ENCODE results near the gene CCRL2.
"Not testable (repeated sequence)": the region's sequence is repeated elsewhere in the genome, so short reads cannot be mapped to it uniquely, and the experiment has no call there.

CCRL2 gene

DNA sequence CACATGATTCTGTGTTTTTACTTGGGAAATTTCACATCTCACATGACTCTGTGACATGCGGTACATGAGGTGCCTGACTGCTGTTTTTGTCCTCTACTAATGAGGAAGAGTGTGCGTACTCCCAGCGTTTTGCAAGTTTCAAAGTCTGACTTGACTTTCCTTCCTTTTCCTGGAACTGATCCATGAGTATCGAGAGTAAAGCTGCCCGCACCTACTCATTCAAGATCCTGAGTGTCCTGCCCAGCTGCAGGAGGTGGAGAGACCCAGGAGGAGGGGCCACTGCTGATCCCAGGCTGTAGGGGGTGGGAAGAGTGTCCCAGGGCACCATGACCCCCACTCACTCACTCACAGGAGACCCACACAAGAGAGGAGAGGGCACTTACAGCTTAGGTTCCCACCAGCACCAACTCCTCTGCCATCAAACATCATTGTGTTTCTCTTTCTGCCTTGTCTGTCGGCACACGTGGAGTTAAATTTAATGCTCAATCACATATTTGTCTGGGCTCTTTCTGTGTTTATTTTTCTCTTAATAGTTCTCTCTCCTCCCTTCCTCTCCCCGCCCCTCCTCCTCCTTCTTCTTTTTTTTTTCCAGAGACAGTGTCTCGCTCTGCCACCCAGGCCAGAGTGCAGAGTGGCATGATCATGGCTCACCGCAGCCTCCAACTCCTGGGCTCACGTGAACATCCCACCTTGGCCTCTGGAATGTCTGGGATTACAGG, 1.6 kb upstream of the CCRL2 start:
- no peak for DNase-seq

DNA sequence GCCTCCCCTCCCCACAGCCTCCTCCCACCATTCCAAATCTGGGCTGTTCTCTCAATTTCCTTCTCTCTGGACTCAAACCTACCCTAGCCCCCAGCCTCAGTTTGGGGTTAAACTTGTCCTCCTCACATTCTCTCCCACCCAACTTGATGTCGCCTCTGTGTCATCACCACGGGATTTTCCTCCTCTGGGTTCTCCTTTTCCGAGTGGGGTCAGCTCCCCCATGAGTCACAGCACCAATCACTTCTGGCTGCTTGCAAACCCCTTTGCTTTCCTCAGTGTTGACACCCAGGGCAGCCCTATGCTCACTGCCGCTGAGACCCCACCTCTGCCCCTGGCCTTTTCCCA, 644 bp upstream of the CCRL2 start:
- DNase-seq, result no peak

DNA sequence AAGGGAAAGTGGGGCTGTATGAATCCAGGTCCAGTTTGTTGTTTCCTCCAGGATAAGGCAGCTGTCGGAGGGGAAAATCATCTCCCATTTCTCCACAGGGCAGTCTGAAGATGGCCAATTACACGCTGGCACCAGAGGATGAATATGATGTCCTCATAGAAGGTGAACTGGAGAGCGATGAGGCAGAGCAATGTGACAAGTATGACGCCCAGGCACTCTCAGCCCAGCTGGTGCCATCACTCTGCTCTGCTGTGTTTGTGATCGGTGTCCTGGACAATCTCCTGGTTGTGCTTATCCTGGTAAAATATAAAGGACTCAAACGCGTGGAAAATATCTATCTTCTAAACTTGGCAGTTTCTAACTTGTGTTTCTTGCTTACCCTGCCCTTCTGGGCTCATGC, 911 bp downstream of the CCRL2 start:
- no peak for DNase-seq

DNA sequence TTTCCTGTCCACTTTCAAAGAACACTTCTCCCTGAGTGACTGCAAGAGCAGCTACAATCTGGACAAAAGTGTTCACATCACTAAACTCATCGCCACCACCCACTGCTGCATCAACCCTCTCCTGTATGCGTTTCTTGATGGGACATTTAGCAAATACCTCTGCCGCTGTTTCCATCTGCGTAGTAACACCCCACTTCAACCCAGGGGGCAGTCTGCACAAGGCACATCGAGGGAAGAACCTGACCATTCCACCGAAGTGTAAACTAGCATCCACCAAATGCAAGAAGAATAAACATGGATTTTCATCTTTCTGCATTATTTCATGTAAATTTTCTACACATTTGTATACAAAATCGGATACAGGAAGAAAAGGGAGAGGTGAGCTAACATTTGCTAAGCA, 1.8 kb downstream of the CCRL2 start:
- DNase-seq, result no peak

DNA sequence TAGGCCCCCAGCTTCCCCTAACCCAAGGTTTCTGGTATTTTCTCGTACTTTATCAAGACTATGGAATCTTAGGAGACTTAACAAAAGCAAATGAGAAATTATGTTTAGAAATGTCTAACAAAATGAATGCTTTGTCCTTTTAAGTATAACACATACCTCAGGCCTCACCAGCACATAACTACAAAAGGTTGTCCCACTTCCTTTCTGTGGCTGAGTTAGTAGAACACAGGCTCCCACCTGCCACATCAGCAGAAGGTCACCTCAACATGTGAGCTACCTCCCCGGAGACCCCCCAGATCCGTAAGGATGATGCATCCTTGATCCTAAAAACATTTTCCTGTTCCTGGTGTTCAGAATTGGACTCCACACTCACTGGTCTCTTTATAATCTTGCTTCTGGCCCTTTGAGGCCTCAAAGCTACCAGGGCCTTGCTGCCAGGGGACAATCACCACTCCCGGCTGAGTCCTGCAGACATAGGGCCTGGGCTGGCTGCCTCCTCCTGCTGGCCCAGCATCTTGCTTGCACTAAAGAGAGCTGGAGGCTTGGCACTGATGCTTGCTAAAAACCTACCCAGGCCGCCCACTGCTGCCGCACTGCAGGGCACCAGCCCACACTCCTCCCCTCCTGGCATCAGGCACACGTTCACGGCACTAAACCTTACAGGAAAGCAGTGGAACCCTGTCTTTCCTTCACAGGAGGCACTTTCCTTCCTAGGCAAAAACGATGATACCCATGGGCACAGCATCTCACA, 2.9 kb downstream of the CCRL2 start:
- no peak for DNase-seq

DNA sequence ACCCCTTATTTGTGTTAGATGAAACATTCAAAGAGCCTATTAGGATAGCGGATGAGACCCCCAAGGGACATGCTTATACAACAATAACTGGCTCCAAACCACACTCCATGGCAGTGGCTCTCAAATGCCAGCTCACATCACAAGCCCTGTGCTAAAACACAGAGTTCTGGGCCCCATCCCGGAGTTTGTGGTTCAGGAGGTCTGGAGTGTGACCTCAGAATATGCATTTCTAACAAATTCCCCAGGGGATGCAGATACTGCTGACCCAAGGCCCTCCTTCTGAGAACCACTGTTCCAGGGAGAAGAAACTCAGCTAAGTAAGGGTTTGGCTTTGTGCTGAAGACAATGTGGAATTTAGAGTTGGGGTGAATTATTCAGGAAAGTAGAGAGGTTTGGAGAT, 3.6 kb downstream of the CCRL2 start:
- no peak for DNase-seq

DNA sequence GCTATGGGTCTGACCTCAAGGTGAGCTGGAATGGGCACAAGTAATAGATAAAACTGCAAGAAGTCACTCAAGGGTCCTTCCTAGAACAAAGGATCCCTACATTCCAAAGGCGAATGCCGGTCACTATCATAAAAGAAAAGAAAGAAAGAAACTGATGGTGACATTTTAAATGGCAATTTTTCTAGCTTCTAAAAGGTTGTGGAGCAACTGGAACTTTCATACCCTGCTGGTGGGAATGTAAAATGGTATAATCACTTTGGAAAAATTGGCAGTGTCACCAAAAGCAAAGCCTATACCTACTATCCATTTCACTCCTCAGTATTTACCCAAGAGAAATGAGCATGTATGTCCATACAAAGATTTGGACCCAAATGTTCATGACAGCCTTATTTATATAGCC, 4.2 kb downstream of the CCRL2 start:
- no peak for DNase-seq

DNA sequence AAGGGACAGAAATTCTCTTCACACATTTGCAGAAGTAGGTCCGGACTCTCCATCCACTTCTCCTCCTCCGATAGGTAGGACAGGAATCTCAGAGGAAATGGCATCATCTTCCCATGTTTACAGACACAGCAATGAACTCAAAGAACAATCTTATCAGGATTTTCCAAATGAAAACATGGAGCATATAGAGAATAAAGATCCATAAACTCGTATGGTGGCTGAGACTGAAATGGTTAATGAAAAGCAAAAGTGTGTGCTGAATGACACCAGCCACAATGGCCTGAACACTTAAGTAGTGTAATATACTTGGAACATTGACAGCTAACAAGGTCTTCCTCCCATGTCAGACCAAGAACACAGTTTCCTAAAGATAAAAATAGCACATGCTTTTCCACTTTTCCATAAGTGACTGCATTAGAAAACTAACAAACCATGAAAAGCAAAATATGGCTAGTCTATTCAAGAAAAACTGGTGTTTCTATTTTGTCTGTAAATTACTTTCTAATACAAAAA, 5.8 kb downstream of the CCRL2 start:
- no peak for DNase-seq

DNA sequence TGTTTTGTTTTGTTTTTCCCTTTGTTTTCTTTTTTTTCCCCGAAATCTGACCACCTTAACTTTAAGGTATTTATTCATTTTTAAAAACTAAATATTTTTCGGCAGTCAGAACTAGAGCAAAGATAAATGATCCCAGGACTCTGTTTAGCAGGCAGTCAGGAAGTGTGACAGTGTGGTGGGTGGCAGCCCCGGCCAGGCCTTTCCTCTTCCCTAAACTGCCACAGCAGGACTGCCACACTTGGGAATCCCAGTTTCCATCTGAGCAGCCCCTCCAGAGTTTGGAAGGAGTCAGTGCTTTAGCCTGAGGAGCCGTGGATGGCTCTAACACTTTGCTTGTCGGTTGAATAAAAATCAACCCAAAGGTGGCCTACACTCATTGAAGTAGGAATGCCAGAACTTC, 6.9 kb downstream of the CCRL2 start:
- no peak for DNase-seq

DNA sequence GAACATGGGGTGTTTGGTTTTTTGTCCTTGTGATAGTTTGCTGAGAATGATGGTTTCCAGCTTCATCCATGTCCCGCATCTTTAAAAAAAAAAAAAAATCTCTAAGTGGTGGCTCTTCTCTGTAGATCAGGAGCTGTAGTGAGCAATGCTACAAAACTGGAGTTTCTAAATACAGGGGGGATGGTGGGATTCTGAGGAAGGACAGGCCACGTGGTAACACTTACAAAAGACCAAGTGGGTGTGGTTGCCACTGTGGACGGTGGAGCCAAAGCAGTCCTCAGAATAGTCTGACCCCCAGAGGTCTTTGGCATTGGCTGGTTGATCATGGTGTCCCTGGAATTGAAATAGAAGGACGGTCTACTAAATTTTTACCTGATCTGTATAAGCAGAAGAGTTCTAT, 7.7 kb downstream of the CCRL2 start:
- no peak for DNase-seq

DNA sequence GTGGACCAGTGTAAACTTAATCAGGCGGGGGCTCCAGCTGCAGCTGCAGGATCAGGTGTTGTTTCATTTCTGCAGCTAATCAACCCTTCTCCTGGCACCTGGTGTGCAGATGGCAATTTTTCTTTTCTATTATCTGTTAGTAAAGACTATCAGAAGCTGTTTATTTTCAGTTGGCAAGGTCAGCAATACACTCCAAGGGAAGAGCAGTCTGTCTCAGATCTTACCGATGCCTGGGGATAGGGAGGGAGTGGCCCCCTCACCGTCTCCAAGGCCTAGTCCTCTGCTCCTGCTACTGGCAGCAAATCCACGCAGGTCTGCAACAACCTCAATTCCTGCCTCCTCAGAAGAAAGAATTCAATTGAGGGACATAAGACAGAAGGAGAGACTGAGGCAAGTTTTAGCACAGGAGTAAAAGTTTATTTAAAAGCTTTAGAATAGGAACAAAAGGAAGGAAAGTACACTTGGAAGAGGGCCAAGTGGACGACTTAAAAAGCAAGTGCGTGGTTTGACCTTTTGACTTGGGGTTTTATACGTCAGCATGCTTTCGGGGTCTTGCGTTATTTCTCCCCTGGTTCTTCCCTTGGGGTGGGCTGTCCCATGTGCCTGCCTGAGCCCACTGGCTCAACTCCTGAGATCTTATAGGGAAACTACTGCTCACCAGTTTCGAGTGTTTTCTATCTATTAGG, 9.2 kb downstream of the CCRL2 start:
- no peak for DNase-seq

DNA sequence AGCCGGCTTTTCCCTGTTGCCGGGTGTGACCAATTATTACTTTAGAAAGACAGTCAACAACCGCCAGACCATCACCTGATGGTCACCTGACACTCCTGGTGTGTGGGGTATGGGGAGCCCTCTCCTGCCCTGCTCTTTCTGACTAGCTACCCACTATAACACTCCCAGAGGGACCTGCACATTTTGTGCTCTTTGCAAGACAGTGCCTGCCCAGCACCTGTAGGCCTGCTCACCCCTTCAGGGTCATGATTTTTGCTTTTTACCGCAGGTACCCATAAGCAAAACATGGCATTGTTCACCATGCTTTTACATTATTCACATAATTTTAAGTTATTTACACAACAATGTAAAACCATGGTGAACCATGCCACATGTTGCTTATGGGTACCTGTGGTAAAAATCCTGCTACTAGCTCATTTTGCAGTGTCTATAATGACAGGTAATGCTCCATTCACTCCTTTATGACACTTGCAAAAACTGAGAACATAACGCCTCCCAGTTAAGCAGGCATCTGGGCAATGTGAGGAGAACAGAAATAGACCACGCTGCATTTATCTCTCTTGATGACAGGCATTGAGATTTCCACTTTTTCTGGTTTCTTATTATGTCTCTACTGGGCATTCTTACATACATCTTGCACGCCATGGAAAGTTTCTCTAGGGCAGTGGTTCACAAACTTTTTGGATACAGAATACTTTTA, 9.9 kb downstream of the CCRL2 start:
- DNase-seq, result no peak

DNA sequence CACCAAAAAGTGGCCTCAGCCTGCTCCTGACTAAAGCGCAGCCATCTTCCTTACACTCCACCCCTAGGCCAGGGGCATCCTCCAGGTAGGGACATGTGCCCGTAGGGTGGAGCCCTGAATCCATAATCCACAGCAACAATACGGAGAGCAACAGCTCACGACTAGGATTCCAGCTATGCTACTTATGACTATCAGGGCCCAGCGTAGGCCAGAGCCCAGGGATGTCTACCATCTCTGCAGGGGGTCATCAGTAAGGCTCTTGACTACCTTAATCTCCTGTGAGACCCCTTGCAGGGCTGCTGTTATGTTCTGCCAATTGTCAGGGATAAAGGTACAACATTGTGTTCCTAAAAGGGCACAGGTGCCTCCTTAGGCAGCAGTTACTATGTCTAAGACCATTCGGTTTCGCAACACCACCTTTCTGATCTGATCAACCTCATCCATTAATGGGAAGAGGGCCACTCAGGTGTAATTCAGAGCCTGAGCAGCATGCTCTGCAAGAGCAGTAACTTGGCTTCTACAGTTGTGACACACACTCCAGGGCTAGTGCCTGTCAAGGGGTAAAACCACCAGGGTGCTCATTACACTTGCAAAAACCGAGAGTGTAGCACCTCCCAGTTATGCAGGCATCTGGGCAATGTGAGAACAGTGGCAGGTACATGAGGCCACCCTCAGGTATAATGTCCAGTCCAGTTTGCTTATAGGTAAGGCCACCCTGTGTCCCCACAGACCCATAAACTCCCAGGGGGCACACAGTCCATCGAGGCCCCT, 11.0 kb downstream of the CCRL2 start:
- DNase-seq, result no peak

DNA sequence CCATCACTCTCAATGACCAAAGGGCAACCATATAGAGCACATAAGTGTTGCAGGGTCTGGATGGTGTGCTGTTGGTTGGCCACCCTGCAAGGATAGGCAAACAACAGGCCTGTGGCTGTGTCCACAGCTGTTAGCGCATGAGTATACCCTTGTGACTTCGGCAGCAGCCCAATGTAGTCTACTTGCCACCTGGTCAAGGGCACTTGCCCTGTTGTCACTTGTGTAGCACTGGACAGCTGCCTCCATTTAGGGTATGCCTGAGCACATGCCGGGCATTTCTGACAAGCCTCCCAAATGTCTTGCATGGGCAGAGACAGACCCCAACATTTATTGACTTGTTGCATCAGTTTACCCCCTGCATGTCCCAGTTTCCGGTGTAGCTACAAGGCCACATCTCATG, 12.8 kb downstream of the CCRL2 start:
- no peak for DNase-seq

DNA sequence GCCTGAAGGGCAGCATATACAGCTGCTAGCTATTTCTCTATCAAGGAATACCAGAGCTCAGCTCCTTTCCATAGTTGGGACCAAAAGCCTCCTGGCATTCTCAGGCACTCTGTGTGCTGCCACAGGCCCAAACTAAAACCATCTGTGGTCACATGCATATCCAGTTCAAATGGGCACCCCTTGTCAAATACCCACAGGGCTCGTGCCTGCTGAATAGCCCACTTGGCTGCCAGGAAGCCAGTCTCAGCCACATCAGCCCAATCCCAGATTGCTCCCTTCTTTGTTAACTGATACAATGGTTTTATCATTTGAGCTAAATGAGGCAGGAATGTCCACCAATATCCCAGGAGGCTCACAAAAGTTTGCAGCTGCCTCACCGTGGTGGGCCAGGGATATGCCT, 13.9 kb downstream of the CCRL2 start:
- DNase-seq, result no peak

DNA sequence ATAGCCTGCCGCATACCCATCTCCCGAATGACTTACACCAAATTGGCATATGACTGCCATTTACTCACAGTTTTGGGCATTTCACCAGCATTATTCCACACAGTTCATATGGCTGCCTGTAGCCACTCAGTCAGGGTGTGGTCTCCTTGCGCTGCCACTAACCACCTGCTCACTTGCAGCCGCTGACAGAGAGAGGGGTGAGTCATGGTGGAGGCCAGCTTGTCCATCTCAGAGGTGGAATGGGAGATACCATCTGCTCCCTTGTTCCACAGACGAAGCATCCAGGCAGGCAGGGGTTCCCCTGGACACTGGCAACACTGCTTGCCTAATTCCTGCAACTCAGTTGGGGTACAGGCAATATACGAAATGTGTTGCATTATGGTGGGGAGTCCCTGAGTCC, 15.6 kb downstream of the CCRL2 start:
- no peak for DNase-seq

DNA sequence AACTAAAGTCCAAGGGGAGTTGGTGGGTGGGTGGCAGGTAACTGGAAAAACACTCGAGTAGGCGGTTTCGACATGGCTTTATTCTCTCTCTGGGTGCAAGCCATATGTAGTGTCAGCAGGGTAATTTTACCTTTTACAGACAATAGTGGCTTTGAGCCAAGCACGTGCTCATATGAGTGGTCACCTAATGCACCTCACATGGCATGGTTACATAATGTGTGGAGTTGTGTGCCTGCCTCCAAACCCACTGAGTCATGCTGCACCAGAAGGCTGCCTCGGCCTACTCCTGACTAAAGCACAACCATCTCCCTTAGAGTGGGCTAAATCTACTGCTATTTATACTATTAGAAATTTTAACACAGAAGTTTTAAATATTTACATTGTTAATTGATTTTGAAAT, 16.5 kb downstream of the CCRL2 start:
- no peak for DNase-seq

DNA sequence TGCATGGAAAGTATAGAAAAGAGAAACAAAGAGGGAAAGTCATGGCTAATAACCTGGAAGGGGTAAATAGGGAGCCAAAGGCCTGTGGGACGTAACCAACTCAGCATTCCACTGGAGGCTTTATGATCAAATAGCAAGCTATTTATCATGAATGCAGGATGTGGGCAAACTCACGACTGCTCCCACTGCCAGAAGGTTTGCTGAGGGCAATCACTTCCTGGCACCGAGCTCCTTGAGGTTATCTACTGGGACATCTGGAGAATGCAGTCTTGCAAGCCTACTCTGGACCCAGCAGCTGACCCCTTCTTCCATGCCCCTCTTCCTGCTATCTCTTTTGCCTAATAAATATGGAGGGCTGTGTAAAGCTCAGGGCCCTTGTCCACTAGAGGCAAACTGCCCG, 19.4 kb downstream of the CCRL2 start:
- DNase-seq, result not testable (repeated sequence)

DNA sequence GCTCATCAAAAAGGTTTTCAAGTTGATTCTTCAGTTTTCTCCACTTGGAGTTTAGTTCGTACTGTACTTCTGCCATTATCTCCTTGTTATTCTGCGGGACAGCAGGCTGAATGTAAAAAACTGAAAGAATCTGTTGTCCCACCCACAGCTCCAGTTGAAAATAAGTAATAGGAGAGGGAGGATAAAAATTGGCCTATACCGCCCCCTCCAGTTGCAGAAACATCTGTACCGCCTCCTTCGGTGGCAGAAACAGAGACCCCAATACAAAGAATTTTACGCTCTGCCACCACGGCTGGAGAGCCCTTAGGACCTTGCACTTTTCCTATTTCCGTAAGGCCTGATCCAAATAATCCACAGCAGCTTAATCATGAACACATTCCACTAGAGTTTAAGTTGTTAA, 20.3 kb downstream of the CCRL2 start:
- DNase-seq, result not testable (repeated sequence)

DNA sequence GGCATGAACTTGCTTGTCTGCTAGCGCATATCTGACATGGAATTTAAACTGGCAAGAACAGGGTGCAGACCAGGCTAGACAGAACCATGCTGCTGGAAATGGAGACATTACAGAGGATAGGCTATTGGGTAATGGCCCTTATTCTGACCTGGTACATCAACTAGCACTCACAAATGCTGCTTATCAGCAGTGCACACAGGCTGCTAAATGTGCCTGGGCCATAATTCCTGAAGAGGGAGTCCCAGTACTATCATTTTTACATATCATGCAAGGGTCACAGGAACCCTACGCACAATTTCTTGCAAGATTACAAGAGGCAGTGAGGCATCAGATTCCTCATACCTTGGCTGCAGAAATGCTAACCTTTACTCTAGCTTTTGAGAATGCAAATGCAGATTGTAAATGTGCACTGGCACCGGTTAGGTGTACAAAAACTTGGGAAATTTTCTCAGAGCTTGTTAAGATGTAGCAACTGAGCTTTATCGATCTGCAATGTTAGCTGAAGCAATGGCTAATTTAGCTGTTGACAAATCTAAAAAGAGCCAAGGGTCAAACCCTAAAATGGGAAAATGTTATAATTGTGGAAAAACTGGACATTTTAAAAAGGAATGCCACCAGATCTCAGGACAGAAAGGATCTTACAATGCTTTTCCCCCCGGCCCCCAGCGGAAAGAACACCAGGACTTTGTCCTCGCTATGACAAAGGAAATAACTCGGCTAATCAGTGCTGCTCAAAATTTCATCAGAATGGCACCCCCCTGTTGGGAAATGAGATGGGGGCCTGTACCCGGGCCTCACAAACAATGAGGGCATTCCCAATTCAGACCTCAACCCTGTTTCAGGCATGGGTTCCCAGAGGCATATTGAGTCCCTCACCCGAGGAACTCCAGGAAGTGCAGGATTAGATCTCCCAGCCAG, 21.1 kb downstream of the CCRL2 start:
- DNase-seq, result no peak

DNA sequence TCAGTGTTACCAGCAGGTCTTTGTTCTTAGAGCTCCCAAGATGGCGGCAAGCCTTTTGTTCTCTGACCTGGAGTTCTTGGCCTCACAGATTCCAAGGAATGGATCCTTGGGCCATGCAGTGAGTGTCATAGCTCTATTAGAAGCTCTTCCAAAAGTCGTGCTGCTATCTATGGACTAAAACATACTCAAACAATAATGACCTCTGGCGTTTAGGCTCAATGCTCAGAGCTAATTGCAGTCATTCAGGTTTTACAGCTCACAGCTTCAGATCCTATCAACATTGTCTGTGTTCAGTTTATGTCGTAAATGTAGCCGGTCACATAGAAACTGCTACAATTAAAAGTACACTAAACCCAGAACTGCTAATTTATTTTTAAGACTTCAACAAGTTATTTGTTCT, 22.2 kb downstream of the CCRL2 start:
- no peak for DNase-seq

DNA sequence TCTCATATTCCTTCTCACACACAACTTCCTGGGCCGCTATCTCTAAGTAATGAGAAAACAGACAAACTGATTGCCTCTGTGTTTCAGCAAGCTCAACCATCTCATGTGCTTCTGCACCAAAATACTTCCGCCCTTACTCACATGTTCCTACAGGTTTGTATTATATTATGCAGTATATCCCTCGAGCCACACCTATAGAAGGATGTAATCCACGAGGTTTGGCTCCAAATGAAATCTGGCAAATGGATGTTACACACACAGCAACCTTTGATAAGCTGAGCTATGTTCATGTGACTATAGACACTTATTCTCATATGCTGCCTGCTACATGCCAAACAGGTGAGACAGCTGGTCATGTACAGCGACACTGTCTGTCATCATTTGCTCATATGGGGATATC, 22.6 kb downstream of the CCRL2 start:
- no peak for DNase-seq

Measured in NCI-H187 treated with DMSO at 0.1 percent for 48 hours (cell line).